ENCODE results near the gene TMC8.

Gene TMC8

DNA sequence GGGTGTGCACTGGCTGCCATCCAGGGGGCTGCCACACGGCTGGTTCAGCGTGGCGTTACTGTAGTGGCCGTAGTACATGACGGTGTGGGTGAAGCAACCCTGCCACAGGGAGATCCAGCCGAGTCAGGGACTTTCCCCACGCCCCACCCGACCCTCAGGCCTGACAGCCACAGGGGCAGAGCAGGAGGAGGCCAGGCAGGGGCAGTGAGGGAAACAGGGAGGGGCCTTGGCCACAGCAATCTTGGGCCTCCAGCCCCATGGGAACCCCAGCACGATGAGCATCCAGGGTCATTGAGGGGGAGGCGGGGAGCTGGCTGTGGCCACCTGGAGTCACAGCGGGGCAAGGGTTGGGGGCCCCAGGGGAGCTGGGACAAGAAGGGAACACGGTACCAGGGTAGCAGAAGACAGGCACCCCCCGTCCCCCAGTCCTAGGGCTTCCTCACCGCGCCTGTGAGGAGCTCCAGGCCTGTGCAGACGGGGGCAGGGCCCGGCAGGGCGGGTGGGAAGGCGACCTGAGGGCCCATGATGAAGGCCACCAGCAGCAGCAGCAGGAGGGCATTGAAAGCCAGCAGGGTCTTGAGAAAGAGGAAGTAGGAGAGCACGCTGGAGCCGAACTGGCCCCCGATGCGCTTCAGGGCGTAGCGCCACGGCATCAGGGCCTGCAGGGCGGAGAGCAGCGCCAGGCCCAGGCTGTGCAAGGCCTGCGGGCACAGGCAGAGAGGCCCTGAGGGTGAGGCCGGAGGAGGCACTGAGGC is 6.3 kb upstream of the TMC8 start:
- no peak for DNase-seq (ENCODE audit: low spot score)

DNA sequence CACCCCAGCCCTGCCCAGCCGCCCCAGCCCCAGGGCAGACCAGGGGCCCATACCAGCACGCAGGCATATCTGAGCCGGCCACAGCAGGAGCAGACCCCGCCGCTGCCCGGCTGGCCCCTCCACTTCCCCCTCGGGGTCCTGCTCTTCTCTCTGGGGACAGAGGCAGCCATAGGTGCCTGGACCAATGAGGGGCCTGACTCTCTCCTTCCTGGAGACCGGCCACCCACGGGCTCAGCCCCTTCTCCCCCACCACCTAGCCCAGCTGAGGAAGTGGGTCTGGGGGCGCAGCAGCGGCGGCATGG is 5.8 kb upstream of the TMC8 start:
- no peak for DNase-seq (ENCODE audit: low spot score)

DNA sequence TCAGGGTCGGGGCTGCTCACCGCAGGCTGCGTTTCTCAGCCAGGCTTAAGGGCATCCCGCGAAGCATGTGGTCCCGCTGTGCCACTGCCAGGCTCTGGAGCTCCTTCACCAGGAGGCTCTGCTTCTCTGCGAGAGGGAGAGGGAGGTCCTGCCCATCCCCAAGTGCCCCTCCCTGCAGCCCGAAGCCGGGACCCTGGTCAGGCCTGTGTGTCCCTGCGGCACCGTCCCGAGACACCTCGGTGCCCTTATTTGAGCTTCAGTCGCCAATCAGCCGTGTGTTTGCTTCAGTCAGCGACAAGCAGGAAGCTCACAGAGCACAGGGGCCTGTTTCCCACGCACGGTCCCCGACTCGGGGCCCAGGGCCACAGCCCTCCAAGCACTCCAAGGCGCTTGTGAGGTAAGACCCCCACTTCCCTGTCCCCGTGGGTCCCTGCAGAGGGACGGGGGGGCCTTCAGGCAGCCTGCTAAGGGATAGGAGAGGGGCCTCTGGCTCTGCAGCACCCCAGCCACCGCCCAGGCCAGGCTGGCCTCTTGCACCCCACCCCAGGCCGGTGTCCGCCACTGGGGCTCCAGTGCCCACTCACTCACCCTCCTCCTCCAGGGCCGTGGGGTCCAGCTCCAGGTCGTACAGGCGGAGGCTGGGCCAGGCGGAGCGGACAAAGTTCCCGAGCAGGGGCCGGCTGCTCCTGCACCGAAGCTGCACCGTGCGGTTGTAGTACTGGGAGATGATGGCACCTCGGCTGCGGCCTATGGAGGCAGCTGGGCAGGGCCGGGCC is 5.2 kb upstream of the TMC8 start:
- no peak for DNase-seq (ENCODE audit: low spot score)

DNA sequence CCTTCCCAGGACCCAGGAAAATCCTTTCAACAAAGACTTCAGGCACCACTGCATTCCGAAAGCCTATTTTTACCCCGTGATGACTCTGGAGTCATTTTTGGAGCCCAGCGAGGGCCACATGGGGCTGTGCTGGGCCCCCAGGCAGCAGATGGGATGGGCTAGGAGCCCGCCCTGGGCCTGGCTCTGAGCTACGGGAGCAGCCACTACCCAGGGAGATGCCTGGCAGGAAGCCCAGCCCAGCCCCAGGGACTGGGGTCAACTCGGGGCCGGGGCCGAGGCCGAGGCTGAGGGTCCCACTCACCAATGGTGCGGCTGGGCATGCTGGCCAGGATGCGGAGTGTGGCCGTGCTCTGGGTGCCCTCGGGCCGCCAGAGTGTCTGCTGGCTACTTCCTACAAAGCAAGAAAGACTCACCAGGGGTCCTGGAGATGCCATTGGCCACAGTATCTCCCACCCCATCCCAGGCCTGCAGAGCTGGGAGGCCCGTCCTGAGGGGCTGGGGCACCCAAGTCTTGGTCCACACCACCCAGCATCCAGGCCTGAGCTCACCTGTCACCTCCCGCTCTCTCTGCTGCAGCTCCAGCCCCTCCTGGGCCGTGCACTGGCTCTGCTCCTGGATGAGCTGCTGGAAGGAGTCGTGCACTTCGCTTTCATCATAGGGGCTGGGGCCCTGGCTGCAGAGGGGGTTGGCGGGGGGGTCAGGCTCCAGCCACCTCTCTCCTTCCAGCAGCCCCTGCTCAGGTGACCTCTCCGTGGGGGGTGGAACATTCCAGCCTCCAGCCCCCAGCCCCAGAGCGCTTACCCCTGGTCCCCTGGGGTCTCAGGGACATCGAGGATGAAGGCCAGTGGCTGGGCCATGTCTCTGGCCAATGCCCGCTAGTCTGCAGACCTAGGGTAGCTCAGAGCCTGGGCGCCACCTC is 4.3 kb upstream of the TMC8 start:
- DNase-seq (ENCODE audit: low spot score): no peak

DNA sequence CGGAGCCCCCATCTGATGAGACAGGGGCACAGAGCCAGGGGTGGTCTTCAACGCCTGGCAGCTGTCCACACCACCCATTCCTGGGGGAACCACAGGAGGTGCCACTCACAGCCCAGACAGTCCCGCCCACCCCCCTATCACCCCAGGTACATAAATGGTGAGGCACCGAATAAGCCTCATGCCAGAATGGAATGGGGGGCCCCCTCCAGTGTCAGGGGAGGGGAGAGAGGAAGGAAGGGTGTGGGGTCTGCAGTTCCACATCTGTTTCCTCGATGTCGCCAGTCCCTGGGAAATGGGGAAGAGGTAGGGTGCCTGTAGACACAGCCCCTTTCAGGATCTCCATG is 3.7 kb upstream of the TMC8 start:
- DNase-seq (ENCODE audit: low spot score): no peak

DNA sequence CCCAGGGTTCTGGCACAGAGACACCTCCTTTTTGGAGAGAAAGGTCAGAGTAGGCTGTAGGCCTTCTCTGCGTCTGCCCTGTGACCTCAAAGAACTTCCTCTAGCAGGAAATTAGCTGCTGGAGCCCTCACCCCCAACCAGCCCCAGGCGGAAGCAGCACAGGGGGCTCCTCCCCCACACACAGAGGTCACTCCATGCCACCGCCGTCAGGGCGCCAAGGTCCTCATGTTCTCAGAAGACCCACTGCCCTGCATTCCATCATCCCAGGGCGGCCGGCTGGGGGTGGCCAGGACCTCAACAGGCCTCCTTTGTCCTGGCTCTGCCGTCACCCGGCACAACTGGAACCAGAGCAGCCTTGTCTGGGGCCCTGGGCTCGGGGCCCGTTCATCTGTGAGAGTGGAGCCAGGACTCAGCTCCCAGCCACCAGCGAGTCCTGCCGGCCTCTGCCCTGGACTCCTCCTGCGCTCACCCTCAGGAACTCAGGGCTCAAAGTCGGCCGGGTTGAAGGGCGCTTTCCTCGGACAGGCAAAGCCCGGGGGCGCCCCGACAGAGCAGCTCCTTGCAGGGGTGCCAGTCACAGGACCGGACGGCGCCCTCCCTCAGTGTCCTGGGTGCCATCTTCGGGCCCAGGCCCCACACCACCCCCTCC is 3.2 kb upstream of the TMC8 start:
- no peak for DNase-seq (ENCODE audit: low spot score)

DNA sequence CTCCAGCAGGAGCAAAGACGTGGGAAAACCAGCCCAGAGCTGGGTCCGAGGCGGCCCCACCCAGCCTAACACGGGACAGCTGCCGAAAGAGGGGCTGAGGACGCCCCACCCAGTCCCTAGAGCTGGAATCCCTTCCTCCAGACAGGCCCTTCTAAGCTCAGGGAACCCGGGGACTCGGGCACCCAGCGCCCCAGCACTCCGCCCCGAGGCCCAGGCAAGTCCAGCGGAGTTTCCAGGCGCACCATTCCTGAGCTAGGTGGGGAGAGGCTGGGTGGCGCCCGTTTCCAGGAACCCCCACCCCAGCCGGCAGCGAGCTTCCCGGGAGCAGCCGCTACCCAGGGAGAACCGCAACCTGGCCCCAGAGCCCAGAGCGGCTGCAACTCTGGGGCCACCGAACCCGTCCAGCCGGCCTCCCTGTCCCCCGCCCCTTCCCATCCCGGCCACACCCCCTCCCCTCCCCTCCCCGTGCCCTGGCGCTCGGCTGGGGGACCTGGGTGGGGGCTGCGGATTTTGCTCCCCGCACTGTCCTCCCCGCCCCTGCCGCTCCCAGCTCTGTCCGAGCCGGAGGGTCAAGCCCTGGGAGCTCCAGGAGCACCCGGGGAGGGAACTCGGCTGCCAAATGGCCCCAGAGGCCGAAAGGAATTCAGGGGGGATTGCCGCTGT is 2.6 kb upstream of the TMC8 start:
- DNase-seq (ENCODE audit: low spot score): no peak

DNA sequence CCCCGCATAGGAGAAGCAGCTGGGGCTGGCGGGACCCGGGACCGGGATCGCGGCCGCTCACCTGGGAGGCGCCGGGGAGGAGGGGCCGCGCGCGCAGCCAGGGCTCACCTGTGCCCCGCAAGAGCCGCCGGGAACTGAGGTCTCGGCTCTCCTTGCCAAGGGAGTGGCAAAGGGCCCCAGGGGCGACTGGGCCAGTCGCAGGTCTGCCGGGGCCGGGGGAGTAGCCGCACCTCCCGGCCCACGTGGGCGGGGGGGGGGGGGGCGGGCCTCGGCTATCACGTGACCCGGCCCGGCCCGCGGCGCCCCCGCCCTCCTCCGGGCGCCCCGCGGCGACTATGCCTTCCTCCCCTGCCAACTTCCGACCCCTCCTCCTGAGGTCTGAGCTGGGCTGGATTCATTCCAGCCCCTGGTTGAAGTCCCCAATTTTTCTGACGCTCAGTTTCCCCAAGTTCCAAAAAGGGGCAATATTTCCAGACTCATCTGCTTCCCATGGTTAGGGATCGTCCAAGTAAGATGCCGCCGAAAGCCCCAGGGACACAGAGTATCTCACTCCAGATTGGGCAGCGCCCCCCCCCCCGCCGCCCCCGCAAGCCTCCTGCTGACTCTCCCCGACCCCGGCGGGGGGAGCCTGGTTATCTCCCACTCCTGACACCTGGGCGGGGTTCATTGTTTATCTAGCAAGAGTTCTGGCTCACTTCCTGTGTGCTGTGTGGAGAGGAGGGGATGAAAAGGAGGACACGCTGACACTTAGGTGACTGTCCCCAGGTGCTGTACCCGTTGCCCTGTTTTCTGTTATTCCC is 1.8 kb upstream of the TMC8 start, which contains the start of gene TMC6:
TMC6 (minus strand) TSS at position 205 of the 800 bp plus-strand sequence. CDS start 1,923 bp downstream, outside the sequence.
- peak; percentile 67 for DNase-seq (ENCODE audit: low spot score)

DNA sequence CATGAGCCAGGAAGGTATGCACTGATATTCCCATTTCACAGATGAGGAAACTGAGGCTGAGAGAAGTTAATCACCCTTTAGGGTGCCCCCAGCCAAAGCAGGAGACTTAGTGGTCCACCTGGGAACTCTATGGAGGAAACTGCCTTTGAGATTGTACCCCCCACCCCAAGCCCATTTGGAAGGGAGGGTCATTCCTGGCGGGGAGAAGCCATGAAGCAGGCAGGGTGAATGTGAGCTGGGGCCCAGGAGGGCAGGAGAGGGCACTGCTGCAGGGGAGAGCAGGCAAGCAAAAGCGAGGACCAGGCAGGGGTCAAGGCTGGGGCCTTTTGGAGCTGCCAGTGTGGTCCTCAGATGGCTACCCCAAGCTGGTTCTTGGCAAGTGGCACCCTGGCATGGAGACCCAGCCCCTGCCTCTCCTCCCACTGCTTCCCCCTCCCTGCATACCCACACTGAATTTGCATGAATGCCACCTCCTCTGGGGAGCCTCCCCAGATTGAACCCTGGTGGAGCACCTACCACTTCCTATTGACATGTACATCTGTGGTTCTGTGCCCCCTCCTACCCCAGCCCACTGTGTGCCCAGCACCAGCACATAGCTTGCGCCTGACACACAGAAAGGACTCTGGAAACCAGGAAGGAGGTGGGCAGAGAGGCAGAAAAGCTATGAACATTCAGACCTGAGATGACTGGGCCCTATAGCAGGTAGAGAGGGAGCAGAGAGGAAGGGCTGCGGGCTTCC is 1.1 kb upstream of the TMC8 start:
- no peak for DNase-seq (ENCODE audit: low spot score)

DNA sequence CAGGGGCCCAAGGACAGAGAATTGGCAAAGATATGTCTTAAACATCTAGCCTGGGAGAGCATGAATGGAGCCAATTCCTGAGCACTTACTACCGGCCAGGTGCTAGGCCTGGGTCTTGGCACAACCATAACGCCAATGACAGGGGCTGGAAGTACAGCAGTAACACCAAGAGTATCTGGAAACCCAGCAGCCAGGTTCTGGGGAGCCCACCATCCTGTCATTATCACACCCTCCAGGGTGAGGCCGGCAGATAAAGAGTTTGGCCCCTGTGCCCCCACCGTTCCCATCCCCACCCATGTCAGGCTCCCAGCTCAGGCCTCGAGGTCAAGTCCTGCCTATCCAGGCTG is 508 bp upstream of the TMC8 start:
- no peak for DNase-seq (ENCODE audit: low spot score)

DNA sequence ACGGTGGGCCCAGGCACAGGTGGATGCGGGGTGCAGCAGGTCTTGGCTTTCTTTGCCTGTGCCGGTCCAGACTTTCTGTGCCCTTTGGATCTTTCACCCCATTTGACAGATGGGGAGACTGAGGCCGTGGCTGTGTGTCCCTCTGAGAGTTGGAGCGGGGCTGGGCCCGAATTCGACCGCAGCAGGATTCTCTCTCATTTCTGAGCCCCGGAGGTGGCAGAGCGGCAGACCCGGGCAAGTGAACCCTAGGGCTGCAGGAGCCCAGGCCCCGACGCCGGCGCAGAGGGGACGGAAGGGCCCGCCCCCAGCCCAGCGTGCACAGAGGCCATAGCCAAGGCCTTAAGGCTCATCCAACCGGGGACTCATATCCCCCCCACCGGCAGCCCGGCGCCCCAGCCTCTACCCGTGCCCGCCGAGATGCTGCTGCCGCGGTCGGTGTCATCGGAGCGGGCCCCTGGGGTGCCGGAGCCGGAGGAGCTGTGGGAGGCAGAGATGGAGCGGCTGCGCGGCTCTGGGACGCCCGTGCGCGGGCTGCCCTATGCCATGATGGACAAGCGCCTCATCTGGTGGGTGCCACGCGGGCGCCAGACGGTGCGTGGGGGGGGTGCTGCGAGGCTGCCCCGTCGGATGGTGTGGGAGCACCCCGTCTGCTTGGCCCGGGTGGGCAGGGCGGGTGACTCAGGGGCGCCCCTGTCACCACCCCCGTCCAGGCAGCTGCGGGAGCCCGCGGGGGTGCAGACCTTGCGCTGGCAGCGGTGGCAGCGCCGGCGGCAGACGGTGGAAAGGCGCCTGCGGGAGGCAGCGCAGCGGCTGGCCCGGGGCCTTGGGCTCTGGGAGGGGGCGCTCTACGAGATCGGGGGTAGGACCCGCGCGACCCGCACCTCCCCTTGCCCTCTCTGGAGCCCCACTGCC is 857 bp downstream of the TMC8 start:
- DNase-seq (ENCODE audit: low spot score): no peak

DNA sequence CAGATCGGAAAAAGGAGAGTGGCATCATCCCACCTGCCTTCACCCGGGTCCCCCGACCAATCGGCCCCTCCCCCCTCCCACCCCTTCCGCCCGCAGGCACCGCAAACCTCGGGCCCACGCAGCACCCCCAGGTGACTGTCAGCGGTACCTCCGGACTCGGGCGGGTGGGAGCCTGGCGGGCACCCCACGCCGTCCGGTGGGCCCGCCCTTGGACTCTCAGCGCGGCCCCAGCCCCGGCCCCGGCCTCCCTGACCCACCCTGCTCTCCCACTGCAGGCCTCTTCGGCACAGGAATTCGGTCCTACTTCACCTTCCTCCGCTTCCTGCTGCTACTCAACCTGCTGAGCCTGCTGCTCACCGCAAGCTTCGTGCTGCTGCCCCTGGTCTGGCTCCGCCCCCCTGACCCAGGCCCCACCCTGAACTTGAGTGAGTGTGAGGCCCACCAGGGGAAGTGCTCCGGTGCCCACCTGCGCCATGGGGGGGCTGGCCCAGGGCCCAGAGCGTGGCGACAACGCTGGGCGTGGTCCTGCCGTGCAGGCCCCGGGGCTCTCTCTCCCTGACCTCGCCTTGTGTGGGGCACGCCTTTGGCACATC is 1.6 kb downstream of the TMC8 start:
- no peak for DNase-seq (ENCODE audit: low spot score)

DNA sequence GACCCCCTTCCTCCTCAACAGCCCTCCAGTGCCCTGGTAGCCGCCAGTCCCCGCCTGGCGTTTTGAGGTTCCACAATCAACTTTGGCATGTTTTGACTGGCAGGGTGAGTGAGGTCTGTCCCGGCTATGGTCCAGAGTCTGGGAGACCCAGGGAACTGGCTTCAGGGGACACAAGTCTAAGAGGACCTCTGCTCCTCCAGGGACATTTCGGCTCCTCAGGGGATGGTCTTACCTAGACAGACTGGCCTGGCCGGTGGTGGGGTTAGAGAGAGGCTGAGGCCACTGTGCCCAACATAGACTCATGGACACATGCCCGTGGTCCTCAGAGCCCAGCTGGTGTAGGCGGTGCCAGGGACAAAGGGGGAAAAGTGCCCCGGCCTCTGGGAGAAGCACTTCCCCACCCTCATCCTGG is 2.2 kb downstream of the TMC8 start:
- DNase-seq (ENCODE audit: low spot score): no peak

DNA sequence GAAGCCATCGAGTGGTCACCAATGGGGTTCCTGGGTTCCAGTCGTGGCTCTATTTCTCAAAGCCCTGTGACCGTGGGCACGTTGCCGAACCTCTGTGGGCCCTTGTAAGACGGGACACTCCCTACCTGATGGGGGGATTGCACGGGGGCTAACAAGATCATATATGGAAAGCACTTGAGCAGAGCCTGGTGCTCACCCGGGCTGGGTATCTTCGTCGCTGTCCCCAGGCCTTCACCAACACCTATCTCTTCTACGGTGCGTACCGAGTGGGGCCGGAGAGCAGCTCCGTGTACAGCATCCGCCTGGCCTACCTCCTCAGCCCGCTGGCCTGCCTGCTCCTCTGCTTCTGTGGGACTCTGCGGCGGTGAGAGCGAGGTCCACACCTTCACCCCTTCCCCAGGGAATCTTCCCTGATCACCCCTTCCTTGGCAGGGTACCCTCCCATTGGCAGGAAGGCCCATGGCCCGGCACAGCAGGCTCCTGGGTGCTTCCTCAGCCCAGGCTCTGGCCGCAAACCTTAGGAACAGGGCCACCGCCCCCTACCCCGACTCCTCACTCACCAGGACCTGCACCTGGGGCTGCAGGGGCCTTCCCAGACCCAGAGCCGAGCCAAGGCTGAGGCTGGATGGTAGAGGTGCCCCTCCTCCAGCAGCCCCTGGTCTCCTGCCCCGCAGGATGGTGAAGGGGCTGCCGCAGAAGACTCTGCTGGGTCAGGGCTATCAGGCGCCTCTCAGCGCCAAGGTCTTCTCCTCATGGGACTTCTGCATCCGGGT is 2.8 kb downstream of the TMC8 start:
- DNase-seq (ENCODE audit: low spot score): no peak

DNA sequence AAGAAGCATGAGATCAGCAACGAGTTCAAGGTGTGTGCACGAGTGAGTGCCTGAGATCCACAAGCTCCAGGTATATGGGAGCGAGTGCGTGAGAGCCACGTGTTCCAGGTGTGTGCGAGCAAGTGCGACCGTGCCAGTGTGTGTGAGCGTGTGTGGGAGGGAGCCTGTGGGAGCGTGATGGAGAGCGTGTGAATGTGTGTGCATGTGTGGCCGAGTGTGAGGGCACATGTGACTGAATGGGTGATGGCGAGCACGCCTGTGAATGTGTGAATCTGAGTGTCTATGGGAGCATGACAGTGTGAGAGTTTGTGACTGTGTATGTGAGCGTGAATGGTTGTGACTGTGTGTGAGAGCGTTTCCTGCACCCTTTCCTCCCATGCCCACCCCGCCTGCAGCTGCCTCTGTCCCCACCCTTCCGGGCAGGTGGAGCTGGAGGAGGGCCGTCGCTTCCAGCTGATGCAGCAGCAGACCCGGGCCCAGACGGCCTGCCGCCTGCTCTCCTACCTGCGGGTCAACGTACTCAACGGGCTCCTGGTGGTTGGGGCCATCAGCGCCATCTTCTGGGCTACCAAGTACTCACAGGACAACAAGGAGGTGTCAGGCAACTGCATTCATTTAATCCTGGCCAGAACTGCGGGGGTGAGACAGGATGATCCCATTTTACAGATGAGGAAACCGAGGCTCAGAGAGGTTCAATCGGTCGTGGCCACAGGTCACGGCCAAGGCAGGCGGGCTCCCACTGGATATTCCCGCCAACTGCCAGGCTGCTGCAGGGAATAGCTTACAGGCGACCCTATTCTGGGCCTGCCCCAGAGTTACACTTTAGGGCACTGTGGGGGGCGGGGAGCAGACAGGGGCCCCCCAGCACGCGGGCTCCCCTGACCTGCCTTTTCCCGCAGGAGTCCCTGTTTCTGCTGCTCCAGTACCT is 3.7 kb downstream of the TMC8 start:
- DNase-seq (ENCODE audit: low spot score): no peak

DNA sequence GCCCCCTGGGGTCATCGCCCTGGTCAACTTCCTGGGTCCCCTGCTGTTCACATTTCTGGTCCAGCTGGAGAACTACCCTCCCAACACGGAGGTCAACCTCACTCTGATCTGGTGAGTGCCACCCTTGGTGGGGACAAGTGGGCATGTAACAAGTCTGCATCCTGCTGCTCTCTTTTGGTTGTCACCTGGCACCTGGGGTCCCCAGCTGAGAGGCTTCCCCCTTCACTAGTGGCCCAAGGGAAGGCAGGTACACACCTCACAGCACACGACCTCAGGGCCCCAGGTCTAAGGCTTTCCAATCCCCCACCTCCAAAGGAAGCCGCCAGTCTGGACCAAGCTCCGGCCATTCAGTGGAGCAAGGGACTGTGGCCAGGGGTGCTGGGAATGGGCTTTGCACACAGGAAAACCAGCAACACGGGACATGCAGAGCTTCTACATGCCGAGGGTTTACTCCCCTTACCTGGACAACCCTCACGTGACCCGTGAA is 4.4 kb downstream of the TMC8 start:
- no peak for DNase-seq (ENCODE audit: low spot score)

Measured in AG08396 (cell line).